ENCODE measurements around the gene FLG2.

GRCh38 chr1:152397474-152397873 lies 37.7 kb upstream of the FLG2 start:
- TF ChIP-seq, protein P1, sequence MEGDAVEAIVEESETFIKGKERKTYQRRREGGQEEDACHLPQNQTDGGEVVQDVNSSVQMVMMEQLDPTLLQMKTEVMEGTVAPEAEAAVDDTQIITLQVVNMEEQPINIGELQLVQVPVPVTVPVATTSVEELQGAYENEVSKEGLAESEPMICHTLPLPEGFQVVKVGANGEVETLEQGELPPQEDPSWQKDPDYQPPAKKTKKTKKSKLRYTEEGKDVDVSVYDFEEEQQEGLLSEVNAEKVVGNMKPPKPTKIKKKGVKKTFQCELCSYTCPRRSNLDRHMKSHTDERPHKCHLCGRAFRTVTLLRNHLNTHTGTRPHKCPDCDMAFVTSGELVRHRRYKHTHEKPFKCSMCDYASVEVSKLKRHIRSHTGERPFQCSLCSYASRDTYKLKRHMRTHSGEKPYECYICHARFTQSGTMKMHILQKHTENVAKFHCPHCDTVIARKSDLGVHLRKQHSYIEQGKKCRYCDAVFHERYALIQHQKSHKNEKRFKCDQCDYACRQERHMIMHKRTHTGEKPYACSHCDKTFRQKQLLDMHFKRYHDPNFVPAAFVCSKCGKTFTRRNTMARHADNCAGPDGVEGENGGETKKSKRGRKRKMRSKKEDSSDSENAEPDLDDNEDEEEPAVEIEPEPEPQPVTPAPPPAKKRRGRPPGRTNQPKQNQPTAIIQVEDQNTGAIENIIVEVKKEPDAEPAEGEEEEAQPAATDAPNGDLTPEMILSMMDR (conservative IDR thresholded peaks at IDR 0.05 in 1 of 2, IDR thresholded peaks at IDR 0.05 in 1 of 2; ENCODE audit: extremely low read depth in 1 of 2, insufficient read depth in 1 of 2, low read depth in 1 of 2, low read length in 2 of 2), result no peak
- TF ChIP-seq EZH2 (IDR thresholded peaks at IDR 0.05; ENCODE audit: borderline replicate concordance, low read length), result no peak

Data from mammary epithelial cell (primary cell).